HEK293T (cell line): Measurements from ENCODE around the gene MT1H.

ENCODE experiments used
- ARNT ChIP-seq: fragments of 450-650 bp; IDR thresholded peaks from 2 replicates; pipeline ENCODE4 v1.6.1; 2017; ENCODE audit warnings: mild to moderate bottlenecking
- BHLHE40 ChIP-seq: fragments of 450-650 bp; IDR thresholded peaks from 2 replicates; pipeline ENCODE4 v1.6.1; 2016; ENCODE audit warnings: mild to moderate bottlenecking, moderate library complexity, borderline replicate concordance
- CTBP1 ChIP-seq: fragments of 450-650 bp; IDR thresholded peaks from 2 replicates; pipeline ENCODE4 v1.6.1; 2016; ENCODE audit warnings: borderline replicate concordance
- ELF4 ChIP-seq: fragments of 450-650 bp; IDR thresholded peaks from 2 replicates; pipeline ENCODE4 v1.6.1; 2017; ENCODE audit warnings: antibody characterized with exemption
- FOXK2 ChIP-seq: fragments of 450-650 bp; IDR thresholded peaks from 2 replicates; pipeline ENCODE4 v1.6.1; 2016; ENCODE audit warnings: mild to moderate bottlenecking
- HDGF ChIP-seq: fragments of 450-650 bp; IDR thresholded peaks from 2 replicates; pipeline ENCODE4 v1.6.1; 2017; ENCODE audit warnings: antibody characterized with exemption, borderline replicate concordance
- LEF1 ChIP-seq: fragments of 450-650 bp; IDR thresholded peaks from 2 replicates; pipeline ENCODE4 v1.6.1; 2017; ENCODE audit warnings: mild to moderate bottlenecking, borderline replicate concordance
- SP1 ChIP-seq: fragments of 450-650 bp; IDR thresholded peaks from 2 replicates; pipeline ENCODE4 v1.6.1; 2017
- SUZ12 ChIP-seq: fragments of 450-650 bp; IDR thresholded peaks from 2 replicates; pipeline ENCODE4 v1.6.1; 2016; ENCODE audit warnings: mild to moderate bottlenecking
- TARDBP ChIP-seq: fragments of 450-650 bp; IDR thresholded peaks from 2 replicates; pipeline ENCODE4 v1.6.1; 2016
- ZNF384 ChIP-seq: fragments of 450-650 bp; IDR thresholded peaks from 2 replicates; pipeline ENCODE4 v1.6.1; 2016

- TF ChIP-seq LEF1 (no peak), BHLHE40 (no peak), ZNF384 (no peak), SP1 (no peak), TARDBP (no peak), FOXK2 (no peak), HDGF (no peak), ELF4 (no peak), ARNT (no peak), CTBP1 (no peak), SUZ12 (no peak)
These were observed 44.2 kb downstream of the MT1H start for GRCh38 chr16:56713794-56714193.
